ENCODE data around the gene CRISPLD2.

The CRISPLD2 gene

GRCh38 chr16:84890427-84890826, 70.6 kb downstream of the CRISPLD2 start:
- Histone ChIP-seq H3K4me3 (ENCODE audit: low read length) (no peak overlapping the region), H3K4me1 (ENCODE audit: control insufficient read depth, insufficient read depth, low read length) (no peaks in the 10 kb centered on the region), H3K27me3 (ENCODE audit: control insufficient read depth, insufficient read depth, low read length) (no peaks in the 10 kb centered on the region), H3K36me3 (ENCODE audit: control insufficient read depth, insufficient read depth, low read length) (peaks cover 15% of the 10 kb centered on the region), H3K27ac (ENCODE audit: low read depth, low read length) (no peak overlapping the region), H3K9ac (ENCODE audit: low read length) (no peak overlapping the region)

GRCh38 chr16:84891149-84891795, 71.5 kb downstream of the CRISPLD2 start:
- no peaks in the 10 kb centered on the region for H3K4me1 ChIP-seq (ENCODE audit: control insufficient read depth, insufficient read depth, low read length)
- no peak overlapping the region for H3K27ac ChIP-seq (ENCODE audit: low read depth, low read length)
- H3K27me3 ChIP-seq (ENCODE audit: control insufficient read depth, insufficient read depth, low read length), result no peaks in the 10 kb centered on the region
- no peak overlapping the region for H3K9ac ChIP-seq (ENCODE audit: low read length)
- H3K36me3 ChIP-seq (ENCODE audit: control insufficient read depth, insufficient read depth, low read length), result peaks cover 15% of the 10 kb centered on the region
- H3K4me3 ChIP-seq (ENCODE audit: low read length), result no peak overlapping the region

- H3K4me1 ChIP-seq (ENCODE audit: control insufficient read depth, insufficient read depth, low read length), result no peaks in the 10 kb centered on the region
- no peak overlapping the region for H3K9ac ChIP-seq (ENCODE audit: low read length)
- no peak overlapping the region for H3K4me3 ChIP-seq (ENCODE audit: low read length)
- H3K36me3 ChIP-seq (ENCODE audit: control insufficient read depth, insufficient read depth, low read length), result peaks cover 15% of the 10 kb centered on the region
- H3K27me3 ChIP-seq (ENCODE audit: control insufficient read depth, insufficient read depth, low read length), result no peaks in the 10 kb centered on the region
- H3K27ac ChIP-seq (ENCODE audit: low read depth, low read length), result no peak overlapping the region
Observed at GRCh38 chr16:84892097-84892496, 72.3 kb downstream of the CRISPLD2 start.

- Histone ChIP-seq H3K27me3 (ENCODE audit: control insufficient read depth, insufficient read depth, low read length) (no peaks in the 10 kb centered on the region), H3K4me3 (ENCODE audit: low read length) (no peak overlapping the region), H3K36me3 (ENCODE audit: control insufficient read depth, insufficient read depth, low read length) (peaks cover 11% of the 10 kb centered on the region), H3K9ac (ENCODE audit: low read length) (no peak overlapping the region), H3K27ac (ENCODE audit: low read depth, low read length) (no peak overlapping the region), H3K4me1 (ENCODE audit: control insufficient read depth, insufficient read depth, low read length) (no peaks in the 10 kb centered on the region)
Observed at GRCh38 chr16:84893467-84893848, 73.7 kb downstream of the CRISPLD2 start.

DNA sequence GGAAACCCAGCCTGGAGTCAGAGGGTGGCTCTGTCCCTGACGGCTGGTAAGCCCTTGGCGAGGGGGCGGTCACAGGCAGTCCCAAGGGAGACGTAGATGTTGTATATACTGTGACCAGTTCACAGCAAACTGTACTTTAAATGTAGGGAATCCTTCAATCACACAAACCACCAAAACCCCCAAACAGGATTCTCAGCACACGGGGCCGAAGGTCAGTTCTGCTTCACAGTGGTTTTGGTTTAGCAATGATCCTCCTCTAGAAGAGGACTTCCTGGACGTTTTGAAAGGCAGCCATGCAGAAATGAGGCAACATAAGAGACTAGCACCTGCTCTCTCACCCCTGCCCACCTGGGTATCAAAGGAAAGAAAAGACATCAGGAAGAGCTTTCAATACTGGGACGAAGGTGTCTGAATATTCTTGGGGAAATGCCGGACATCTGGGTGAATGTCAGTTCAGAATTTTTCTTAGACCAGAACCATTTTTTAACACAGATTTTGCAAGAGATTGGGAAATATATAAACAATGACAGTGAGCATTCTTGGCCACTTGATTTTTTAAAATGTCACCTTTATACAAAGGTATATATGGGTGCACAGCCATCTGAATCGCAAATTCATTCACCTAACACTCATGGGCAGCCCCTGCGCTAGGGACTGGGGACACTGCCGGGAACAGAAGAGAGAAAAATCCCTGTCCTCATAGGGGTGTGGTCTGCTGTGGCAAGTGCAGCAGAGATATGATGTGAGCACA, 74.2 kb downstream of the CRISPLD2 start:
- Histone ChIP-seq H3K4me1 (ENCODE audit: control insufficient read depth, insufficient read depth, low read length) (no peaks in the 10 kb centered on the region), H3K27me3 (ENCODE audit: control insufficient read depth, insufficient read depth, low read length) (no peaks in the 10 kb centered on the region), H3K27ac (ENCODE audit: low read depth, low read length) (no peak overlapping the region), H3K36me3 (ENCODE audit: control insufficient read depth, insufficient read depth, low read length) (peaks cover 10% of the 10 kb centered on the region), H3K9ac (ENCODE audit: low read length) (no peak overlapping the region), H3K4me3 (ENCODE audit: low read length) (no peak overlapping the region)

- no peak overlapping the region for H3K27ac ChIP-seq (ENCODE audit: low read depth, low read length)
- H3K36me3 ChIP-seq (ENCODE audit: control insufficient read depth, insufficient read depth, low read length), result peaks cover 10% of the 10 kb centered on the region
- H3K27me3 ChIP-seq (ENCODE audit: control insufficient read depth, insufficient read depth, low read length), result no peaks in the 10 kb centered on the region
- no peak overlapping the region for H3K9ac ChIP-seq (ENCODE audit: low read length)
- H3K4me1 ChIP-seq (ENCODE audit: control insufficient read depth, insufficient read depth, low read length), result no peaks in the 10 kb centered on the region
- no peak overlapping the region for H3K4me3 ChIP-seq (ENCODE audit: low read length)
Observed at GRCh38 chr16:84895016-84895415, 75.2 kb downstream of the CRISPLD2 start.

GRCh38 chr16:84896847-84897246, 77.1 kb downstream of the CRISPLD2 start:
- Histone ChIP-seq H3K27ac (ENCODE audit: low read depth, low read length) (no peak overlapping the region), H3K36me3 (ENCODE audit: control insufficient read depth, insufficient read depth, low read length) (peaks cover 7% of the 10 kb centered on the region), H3K4me1 (ENCODE audit: control insufficient read depth, insufficient read depth, low read length) (no peaks in the 10 kb centered on the region)

DNA sequence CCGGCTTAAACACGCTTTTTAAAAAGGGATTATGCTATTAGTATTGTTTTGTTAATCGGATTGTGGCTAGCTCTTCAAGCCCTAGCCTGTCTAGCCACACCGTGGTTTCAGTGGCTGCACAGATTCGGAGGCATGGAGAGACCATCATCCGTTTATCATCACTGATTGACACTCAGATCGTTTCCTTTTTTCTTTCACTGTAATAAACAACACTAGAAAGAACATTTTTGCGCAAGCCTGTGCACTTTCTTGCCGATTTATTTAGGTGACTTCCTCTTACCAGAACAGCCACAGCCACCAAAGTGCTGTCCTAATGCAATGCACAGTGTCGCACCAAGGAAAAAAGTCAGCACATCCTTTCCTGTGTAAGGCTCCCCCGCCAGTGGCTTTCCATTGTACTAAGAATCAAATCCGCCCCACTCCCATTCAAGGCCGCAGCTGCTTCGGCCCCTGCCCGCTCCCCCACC, 78.2 kb downstream of the CRISPLD2 start:
- Histone ChIP-seq H3K36me3 (ENCODE audit: control insufficient read depth, insufficient read depth, low read length) (peaks cover 7% of the 10 kb centered on the region), H3K9ac (ENCODE audit: low read length) (no peak overlapping the region), H3K4me3 (ENCODE audit: low read length) (no peak overlapping the region), H3K27me3 (ENCODE audit: control insufficient read depth, insufficient read depth, low read length) (no peaks in the 10 kb centered on the region), H3K27ac (ENCODE audit: low read depth, low read length) (no peak overlapping the region), H3K4me1 (ENCODE audit: control insufficient read depth, insufficient read depth, low read length) (no peaks in the 10 kb centered on the region)

More at GRCh38 chr16:84896847-84897246, 77.1 kb downstream of the CRISPLD2 start:
- Histone ChIP-seq H3K9ac (ENCODE audit: low read length) (no peak overlapping the region), H3K4me3 (ENCODE audit: low read length) (no peak overlapping the region), H3K27me3 (ENCODE audit: control insufficient read depth, insufficient read depth, low read length) (no peaks in the 10 kb centered on the region)

DNA sequence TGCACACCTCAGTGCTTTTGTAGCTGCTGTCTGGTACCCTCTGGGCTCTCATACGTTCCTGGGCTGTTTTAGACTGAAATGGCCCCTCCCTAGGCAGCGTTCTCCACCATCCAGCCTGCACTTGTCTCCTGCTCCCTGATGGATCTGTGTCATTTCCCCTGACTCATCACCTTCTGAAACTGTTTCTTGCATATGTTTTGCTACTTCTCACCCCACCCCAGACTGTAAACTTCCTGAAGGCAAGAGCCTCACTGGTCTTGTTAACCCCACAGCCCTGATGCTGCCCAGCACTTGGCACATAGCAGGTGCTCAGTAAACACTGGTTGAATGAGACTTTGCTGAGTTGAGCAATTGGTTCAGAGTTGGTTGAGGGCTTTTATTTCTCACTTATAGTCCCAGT, 78.7 kb downstream of the CRISPLD2 start:
- Histone ChIP-seq H3K4me3 (ENCODE audit: low read length) (no peak overlapping the region), H3K9ac (ENCODE audit: low read length) (no peak overlapping the region), H3K36me3 (ENCODE audit: control insufficient read depth, insufficient read depth, low read length) (peaks cover 5% of the 10 kb centered on the region), H3K4me1 (ENCODE audit: control insufficient read depth, insufficient read depth, low read length) (no peaks in the 10 kb centered on the region), H3K27me3 (ENCODE audit: control insufficient read depth, insufficient read depth, low read length) (no peaks in the 10 kb centered on the region), H3K27ac (ENCODE audit: low read depth, low read length) (no peak overlapping the region)

DNA sequence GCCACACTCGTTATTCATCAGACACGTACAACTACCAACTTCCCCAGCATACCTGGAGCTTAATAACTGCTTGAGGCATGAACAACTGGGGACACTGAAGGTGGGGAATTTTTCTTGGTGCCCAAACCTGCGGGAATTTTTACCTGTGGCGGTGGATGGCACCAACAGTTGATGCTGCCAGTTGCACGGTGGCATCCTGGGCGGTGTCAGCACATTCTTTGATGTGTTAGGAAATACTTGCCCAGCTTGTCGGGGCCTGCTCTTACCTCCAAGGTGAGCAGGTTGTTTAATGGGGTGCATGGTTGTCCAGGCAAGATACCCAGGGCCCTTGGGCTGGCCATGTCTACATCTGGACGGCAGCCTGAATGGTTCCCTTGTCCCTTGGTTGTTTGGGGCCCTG, 79.6 kb downstream of the CRISPLD2 start:
- Histone ChIP-seq H3K36me3 (ENCODE audit: control insufficient read depth, insufficient read depth, low read length) (peaks cover 3% of the 10 kb centered on the region), H3K27me3 (ENCODE audit: control insufficient read depth, insufficient read depth, low read length) (no peaks in the 10 kb centered on the region), H3K27ac (ENCODE audit: low read depth, low read length) (no peak overlapping the region), H3K4me1 (ENCODE audit: control insufficient read depth, insufficient read depth, low read length) (no peaks in the 10 kb centered on the region), H3K9ac (ENCODE audit: low read length) (no peak overlapping the region), H3K4me3 (ENCODE audit: low read length) (no peak overlapping the region)

GRCh38 chr16:84905965-84906460, 86.2 kb downstream of the CRISPLD2 start:
- no peak overlapping the region for H3K4me3 ChIP-seq (ENCODE audit: low read length)
- H3K27ac ChIP-seq (ENCODE audit: low read depth, low read length), result no peak overlapping the region
- peaks cover 8% of the 10 kb centered on the region for H3K36me3 ChIP-seq (ENCODE audit: control insufficient read depth, insufficient read depth, low read length)
- H3K27me3 ChIP-seq (ENCODE audit: control insufficient read depth, insufficient read depth, low read length), result no peaks in the 10 kb centered on the region
- no peak overlapping the region for H3K9ac ChIP-seq (ENCODE audit: low read length)
- H3K4me1 ChIP-seq (ENCODE audit: control insufficient read depth, insufficient read depth, low read length), result no peaks in the 10 kb centered on the region

- H3K27me3 ChIP-seq (ENCODE audit: control insufficient read depth, insufficient read depth, low read length), result no peaks in the 10 kb centered on the region
- no peak overlapping the region for H3K9ac ChIP-seq (ENCODE audit: low read length)
- peaks cover 8% of the 10 kb centered on the region for H3K36me3 ChIP-seq (ENCODE audit: control insufficient read depth, insufficient read depth, low read length)
- H3K4me3 ChIP-seq (ENCODE audit: low read length), result no peak overlapping the region
- H3K27ac ChIP-seq (ENCODE audit: low read depth, low read length), result peak overlapping the region; percentile 21
- no peaks in the 10 kb centered on the region for H3K4me1 ChIP-seq (ENCODE audit: control insufficient read depth, insufficient read depth, low read length)
Observed at GRCh38 chr16:84907051-84907450, 87.3 kb downstream of the CRISPLD2 start.
